GM19328 (cell line): ENCODE results near the gene CDIP1.
"Not testable (repeated sequence)": the region's sequence is repeated elsewhere in the genome, so short reads cannot be mapped to it uniquely, and the experiment has no call there.

Experiments used
- ATAC-seq: cut with Tn5 transposase; IDR thresholded peaks from one replicate; pipeline ENCODE4 v1.9.1; 2021; ENCODE audit warnings: mild to moderate bottlenecking, moderate library complexity; ENCODE audit not compliant: unreplicated experiment

CDIP1 gene

DNA sequence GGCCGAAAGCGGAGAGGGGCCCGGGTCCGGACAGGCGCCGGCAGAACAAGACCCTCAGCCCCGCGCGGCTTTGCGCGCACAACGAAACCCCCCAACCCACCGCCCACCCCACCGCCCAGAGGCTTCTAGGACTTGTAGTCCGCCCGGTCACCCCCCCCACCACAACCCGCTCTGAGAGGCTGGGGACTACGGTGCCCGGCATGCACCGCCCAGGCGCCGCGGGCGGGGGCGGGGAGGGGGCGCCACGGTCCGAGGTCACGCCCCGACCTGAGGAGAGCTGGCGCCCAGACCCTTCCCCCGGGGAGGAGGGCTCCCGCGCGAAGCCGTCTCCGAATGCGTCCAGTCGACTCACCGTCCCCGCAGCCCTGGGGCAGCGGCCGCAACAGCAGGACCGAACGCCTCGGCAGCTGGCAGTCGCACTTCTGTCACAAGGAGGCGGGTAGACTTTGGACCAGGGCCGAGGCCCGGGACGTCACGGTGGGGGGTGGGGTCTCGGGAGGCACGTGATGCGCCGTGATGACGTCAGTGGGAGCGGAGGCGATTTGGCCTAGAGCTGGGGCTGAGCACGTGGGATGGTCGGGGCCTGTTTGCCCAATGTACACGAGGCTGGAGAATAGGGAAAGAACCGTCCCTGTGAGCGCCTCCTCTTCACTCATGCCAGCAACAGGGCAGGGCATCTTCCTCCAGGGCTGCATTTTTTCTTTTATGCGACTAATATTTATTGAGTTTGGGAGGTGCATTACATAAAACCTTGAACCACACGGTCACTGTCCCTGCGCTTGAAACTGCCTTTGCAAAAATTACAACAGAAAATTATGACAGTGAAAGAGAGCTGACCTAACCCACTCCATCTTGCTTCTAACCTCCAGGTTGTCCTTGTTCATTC is at the start of gene CDIP1:
TSS of gene CDIP1 (minus strand) at position 424 of the 886 bp plus-strand sequence. CDS start 24,643 bp downstream, outside the sequence.
- peak; percentile 71 for ATAC-seq

- ATAC-seq: no peak
Measured at GRCh38 chr16:4586291-4586690, 47.7 kb upstream of the CDIP1 start.

- no peak for ATAC-seq
Measured at GRCh38 chr16:4583906-4584305, 45.3 kb upstream of the CDIP1 start.

GRCh38 chr16:4580250-4580649 is 41.7 kb upstream of the CDIP1 start:
- ATAC-seq: no peak

- ATAC-seq: no peak
Measured at GRCh38 chr16:4578961-4579530, 40.5 kb upstream of the CDIP1 start.

DNA sequence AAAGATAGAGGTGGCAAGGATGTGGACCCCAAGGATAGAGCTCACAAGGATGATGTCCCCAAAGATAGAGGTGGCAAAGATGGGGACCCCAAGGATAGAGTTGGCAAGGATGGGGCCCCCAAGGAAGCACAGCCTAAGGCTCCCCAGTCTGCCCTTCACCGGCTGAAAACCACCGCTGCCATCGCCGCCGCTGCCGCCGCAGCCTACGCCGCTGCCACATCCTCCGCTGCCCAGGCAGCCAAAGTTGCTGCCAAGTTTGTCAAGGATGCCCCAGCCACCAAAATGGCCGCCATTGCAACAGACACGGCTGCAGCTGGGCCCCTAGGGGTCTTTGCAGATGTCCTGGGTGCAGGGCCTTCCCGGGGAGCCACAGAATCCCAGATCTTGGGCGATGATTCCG is 37.4 kb upstream of the CDIP1 start:
- no peak for ATAC-seq

DNA sequence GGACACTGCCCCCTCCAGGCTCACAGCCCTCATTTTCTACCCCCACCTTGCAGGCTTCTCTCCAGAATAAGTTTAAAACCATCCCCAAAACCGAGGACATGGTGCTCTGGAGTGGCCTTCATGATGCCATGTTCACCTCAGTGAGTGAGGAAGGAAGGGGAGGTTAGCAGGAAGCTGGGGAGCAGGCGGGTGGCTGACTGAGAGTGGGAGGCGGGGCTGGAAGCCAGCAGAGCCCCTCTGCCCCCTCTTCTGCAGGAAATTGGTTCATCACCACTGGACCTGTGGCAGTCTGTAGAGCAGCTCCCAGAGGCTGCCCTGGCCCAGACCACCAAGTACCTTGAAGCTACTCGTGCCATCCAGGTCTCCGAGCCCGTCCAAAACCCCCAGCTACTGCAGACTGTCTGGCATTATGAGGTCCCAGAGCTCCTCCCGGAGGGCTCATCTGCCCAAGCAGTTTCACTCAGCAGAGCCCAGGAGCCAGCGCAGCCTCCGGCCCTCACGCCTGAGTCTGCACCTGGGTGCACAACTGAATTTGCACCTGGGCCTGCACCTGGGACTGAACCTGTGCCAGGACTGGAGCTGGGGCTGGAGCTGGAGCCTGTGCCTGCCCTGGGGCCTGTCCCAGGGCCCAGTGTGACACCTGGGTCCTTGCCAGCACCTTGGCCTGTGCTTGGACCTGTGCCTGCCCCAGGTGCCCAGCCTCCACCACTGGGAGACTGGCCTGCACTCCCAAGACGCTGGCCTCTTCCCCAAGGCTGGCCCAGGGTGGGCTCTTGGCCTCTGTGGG is 36.5 kb upstream of the CDIP1 start:
- ATAC-seq: no peak

DNA sequence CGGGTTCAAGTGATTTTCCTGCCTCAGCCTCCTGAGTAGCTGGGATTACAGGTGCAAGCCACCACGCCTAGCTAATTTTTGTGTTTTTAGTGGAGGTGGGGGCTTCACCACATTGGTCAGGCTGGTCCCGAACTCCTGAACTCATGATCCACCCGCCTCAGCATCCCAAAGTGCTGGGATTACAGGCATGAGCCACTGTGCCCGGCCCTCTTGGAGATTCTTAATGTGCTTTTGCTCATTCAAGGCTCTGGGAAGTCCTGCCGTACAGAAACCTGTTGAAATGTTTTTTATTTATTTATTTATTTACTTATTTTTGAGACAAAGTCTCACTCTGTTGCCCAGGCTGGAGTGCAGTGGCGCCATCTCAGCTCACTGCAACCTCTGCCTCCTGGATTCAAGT is 35.4 kb upstream of the CDIP1 start:
- not testable (repeated sequence) for ATAC-seq

DNA sequence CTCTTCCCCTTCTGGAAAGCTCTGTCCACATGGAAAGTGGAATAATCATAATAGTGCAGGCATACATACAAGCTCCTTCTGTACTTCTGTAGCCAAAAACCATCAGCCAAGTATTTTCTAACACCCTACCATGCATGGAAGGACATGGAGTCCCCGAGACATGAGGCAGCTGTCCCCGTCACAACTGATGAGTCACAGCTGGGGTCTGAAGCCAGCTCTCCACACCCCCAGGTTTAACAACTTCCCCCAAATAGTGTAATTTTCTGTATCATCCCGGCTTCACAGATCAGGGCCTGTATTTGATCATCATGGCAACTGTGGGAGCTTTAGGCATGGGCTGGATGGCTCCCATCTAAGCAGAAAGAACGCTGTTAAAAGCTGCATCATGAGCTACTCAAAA is 34.1 kb upstream of the CDIP1 start:
- no peak for ATAC-seq

DNA sequence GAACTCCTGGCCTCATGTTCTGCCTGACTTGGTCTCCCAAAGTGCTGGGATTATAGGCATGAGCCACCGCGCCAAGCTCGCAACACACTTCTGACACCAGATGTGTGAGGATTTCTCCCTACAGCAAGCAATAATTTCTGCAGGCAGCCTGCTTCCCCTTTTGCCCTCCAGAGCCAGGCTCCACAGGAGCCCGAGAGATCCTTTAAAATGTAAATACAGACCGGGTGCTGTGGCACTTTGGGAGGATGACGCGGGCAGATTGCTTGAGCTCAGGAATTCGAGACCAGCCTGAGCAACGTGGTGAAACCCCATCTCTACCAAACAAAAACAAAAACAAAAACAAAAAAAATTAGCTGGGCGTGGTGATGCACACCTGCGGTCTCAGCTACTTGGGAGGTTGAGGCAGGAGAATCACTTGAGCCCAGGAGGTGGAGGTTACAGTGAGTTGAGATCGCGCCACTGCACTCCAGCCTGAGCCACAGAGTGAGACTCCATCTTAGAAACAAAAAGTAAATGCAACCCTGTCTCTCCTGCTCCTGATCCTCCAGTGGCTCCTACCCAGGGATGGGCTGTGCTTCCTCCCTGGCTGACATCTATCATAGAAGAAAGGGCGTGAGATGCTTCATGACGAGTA is 32.2 kb upstream of the CDIP1 start:
- ATAC-seq: no peak

DNA sequence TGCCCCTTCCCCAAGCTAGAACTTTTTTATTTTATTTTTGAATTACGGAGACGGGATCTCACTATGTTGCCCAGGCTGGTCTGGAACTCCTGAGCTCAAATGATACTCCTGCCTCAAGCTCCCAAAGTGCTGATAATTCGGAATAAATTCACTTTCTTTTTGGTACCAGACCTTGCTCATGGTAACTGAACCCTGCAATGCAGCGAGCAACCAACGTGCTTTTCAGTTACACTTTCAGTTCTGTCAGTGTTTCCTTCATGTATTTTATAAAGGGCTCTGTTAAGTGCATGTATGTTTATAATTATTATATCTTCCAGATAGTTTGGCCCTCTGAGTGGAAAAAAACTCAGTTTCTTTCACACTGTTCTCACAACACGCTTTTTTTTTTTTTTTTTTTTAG is 31.5 kb upstream of the CDIP1 start:
- ATAC-seq: no peak

DNA sequence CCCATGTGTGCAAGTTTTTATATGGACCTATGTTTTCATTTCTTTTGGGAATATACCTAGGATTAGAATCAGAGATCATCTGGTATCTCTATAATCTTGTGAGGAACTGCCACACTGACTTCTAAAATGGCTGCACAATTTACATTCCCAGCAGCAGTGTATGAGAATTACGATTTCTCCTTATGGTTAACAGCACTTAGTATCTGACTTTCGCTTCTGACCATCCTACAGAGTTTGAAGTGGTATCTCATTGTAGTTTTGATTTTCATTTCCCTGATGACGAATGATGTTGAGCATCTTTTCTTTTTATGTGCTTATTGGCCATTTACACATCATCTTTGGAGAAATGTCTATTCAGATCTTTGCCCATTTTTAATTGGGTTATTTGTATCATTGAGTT is 27.6 kb upstream of the CDIP1 start:
- ATAC-seq: no peak

DNA sequence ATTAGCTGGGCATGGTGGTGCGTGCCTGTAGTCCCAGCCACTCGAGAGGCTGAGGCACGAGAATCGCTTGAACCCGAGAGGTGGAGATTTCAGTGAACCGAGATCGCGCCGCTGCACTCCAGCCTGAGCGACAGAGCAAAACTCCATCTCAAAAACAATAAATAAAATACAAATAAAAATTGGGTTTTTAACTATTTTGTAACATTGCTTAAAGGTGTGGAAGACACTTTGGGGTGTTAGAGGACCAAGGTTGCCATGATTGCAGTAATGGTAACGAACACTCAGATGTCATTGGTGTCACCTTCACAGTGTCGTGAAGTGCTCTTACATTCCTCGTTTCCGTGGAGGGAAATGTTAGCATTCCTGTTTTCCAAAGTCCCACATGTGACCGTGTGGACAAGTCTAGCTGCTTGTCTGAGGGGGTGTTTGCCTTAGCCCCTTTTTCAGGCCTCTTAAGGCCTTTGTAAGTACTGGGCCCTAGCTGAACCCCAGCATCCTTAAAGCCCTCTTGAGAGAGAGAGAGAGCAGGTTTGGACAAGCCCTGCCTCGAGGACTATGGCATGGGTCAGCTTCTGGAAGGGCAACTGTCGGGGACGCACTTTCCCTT is 26.2 kb upstream of the CDIP1 start:
- ATAC-seq: no peak

DNA sequence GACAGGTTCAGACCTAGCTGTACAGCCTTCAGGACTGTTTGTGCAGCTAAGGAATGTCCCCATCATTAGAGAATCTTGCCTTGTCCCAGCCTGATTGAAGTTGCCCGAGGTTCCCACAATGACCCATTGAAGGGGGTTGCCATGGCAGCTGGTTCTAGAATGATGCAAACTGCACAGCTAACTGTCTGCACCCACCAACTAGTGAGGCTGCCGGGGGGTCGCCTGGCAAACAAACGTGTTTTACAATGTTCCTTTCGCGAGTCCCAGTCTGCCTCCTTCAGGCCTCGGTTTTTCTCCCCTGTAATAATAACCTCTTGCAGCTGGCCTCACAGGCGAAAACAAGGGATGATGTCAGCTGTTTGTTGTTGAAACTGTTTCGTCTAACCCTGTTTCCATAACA is 23.0 kb upstream of the CDIP1 start:
- ATAC-seq: no peak

DNA sequence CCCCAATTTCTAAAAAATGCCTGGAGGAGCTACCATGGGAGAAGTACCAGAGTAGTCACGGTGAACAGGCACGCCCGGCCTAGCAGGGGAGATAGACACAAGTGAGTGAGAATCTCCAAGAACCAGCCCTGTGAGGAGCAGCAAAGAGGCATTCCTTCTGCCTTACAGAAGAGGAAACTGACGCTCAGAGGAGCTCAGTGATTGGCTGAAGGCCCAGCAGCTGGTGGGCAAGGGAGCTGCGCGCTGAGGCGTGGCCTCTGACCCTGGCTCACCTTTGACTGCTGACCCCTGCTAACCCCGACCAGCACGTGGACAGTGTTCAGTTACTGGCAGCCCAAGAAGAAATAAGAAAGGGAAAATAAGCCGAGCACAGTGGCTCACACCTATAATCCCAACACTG is 19.4 kb upstream of the CDIP1 start:
- ATAC-seq: no peak

- ATAC-seq: no peak
Measured at GRCh38 chr16:4556580-4556979, 18.0 kb upstream of the CDIP1 start.

GRCh38 chr16:4556112-4556511 is 17.5 kb upstream of the CDIP1 start, which contains the start of gene C16orf96:
C16orf96 (plus strand) TSS chr16:4556340; CDS start chr16:4556490, 150 bp downstream.
- no peak for ATAC-seq

DNA sequence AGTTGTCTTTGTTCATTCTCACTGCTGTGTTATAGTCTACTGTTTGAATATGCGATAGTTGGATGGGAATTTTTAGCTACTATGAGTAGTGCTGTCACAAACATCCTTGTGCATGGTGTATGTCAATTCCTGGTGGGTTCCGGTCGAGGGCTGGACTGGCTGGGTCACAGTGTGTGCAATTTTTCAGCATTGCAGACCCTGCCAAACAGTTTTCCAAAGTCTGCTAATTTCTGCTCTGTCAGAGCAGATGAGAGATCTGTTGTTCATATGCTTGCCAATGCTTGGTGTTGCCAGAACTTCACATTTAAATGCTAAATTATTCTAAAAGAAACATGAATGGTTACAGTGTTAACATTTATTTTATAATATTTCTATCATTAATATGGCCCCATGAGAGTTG is 14.0 kb upstream of the CDIP1 start:
- no peak for ATAC-seq

GRCh38 chr16:4550591-4550990 is 12.0 kb upstream of the CDIP1 start:
- no peak for ATAC-seq

DNA sequence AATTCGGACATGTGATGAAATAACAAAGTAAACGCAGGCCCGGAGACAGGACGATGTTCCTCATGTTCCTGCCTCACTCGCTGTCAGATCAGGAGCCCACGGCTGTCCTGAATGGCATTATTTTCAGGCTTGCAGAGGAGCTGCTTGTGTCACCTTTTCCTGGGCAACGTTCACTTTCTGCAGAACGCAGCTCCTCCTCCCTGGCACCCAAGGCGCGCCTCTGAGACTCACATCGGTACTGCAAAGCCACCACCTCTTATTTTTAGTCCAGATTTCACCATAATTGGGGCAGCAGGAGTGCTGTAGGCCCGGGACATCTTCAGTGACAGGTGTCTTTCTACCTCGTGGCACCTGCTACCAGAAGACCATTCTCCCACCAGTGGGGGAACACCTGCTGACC is 9.6 kb upstream of the CDIP1 start:
- ATAC-seq: no peak

DNA sequence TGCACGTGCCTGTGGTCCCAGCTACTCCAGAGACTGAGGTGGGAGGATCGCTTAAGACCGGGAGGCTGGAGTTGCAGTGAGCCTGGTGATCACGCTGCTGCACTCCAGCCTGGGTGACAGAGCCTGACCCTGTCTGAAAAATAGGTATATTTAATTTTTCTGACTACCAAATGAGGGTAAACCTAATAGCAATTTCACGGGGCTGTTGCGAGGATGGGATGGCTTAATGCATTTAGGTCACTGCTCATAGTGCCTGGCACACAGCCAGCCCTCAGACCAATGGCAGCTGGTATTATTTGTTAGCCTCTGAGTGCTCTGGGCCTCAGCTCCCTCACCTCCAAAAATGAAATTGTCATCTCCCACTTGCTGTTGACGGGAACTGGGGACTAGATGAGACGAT is 5.9 kb upstream of the CDIP1 start:
- ATAC-seq: no peak
